ENCODE data around the gene ADARB2. TPM values are rescaled to one million over a fixed set of nuclear protein-coding genes. Genes with fewer than 3 reads are reported as not detected.

The ADARB2 gene
- total and polyA plus RNA-seq, 10 of the 15 experiments (the other 5 are each of a cell fraction or from before 2014, with no cell fraction given), result 0.02 to 4.1 (median 0.76) TPM

DNA sequence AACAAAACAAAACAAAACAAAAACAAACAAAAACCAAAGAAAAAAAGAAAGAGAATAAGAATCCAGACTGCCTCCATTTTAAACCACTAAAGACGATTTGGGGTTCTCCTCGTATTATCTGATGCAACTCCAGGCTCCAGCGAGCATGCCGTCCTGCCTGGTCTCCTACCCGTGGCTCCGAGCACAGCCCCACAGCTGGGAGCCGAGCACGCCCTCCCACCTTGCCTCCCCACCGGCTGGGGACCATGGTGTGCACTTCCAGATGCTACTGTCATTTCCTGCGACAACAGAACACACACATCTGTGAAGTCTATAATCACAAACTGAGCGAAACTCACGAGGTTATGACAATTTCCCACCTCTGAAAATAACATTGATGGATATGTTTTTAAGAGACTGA is 113.1 kb downstream of the ADARB2 start (continued):
- TF ChIP-seq ZBTB33 (IDR thresholded peaks at IDR 0.05), result no peak
- TF ChIP-seq, protein P1, sequence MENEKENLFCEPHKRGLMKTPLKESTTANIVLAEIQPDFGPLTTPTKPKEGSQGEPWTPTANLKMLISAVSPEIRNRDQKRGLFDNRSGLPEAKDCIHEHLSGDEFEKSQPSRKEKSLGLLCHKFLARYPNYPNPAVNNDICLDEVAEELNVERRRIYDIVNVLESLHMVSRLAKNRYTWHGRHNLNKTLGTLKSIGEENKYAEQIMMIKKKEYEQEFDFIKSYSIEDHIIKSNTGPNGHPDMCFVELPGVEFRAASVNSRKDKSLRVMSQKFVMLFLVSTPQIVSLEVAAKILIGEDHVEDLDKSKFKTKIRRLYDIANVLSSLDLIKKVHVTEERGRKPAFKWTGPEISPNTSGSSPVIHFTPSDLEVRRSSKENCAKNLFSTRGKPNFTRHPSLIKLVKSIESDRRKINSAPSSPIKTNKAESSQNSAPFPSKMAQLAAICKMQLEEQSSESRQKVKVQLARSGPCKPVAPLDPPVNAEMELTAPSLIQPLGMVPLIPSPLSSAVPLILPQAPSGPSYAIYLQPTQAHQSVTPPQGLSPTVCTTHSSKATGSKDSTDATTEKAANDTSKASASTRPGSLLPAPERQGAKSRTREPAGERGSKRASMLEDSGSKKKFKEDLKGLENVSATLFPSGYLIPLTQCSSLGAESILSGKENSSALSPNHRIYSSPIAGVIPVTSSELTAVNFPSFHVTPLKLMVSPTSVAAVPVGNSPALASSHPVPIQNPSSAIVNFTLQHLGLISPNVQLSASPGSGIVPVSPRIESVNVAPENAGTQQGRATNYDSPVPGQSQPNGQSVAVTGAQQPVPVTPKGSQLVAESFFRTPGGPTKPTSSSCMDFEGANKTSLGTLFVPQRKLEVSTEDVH (IDR thresholded peaks at IDR 0.05; ENCODE audit: low read depth, partially characterized antibody), result no peak
- TF ChIP-seq ZNF24 (IDR thresholded peaks at IDR 0.05), result no peak
- no peak for TF ChIP-seq IRF3 (IDR thresholded peaks at IDR 0.05)
- TF ChIP-seq ETV6 (conservative IDR thresholded peaks at IDR 0.05 in 1 of 2, IDR thresholded peaks at IDR 0.05 in 1 of 2; ENCODE audit: borderline replicate concordance in 1 of 2, low read depth in 1 of 2), result no peak
- no peak for TF ChIP-seq IKZF1 (conservative IDR thresholded peaks at IDR 0.05)
- TF ChIP-seq CEBPZ (IDR thresholded peaks at IDR 0.05; ENCODE audit: low read depth, low read length), result no peak

Data from GM12878 (cell line).